ENCODE measurements around the gene ALDH4A1. TPM values are rescaled to one million over a fixed set of nuclear protein-coding genes. Genes with fewer than 3 reads are reported as not detected.

Gene ALDH4A1
- total and polyA plus RNA-seq, 10 of the 15 experiments (the other 5 are each of a cell fraction or from before 2014, with no cell fraction given): 0.06 to 25.5 (median 13.0) TPM

GRCh38 chr1:18922319-18922726 is 20.0 kb upstream of the ALDH4A1 start:
- ChIA-PET POLR2A (no interaction called here), CTCF (interaction anchor here (0.8 to 7.1 kb wide), 5 partner anchors 9 to 183 kb away, joined by 3 to 64 read pairs (median 5); no protein-coding TSS in a partner anchor), SMC1A (ENCODE audit: uncharacterized antibody, unreplicated experiment) (interaction anchor here (1.0 to 1.7 kb wide), 2 partner anchors 28 to 159 kb away, joined by 3 read pairs; no protein-coding TSS in a partner anchor), RAD21 (ENCODE audit: unreplicated experiment) (no interaction called here)
- 85% methylated on average over 8 of the region's 8 CpGs for WGBS (ENCODE audit: insufficient coverage, insufficient replicate concordance, low lambda C conversion rate, missing lambda C conversion rate)
- Histone ChIP-seq H3K27me3 (replicated peaks in 1 of 2; ENCODE audit: control insufficient read depth in 2 of 2, insufficient read depth in 2 of 2, low read length in 1 of 2) (no peaks in the 10 kb centered on the region), H3K27ac (ENCODE audit: control insufficient read depth, insufficient read depth) (no peak overlapping the region), H3K79me2 (ENCODE audit: control insufficient read depth, insufficient read depth, low read length) (peaks cover 7% of the 10 kb centered on the region), H3K4me2 (ENCODE audit: control insufficient read depth, insufficient read depth) (no peak overlapping the region), H4K20me1 (ENCODE audit: control insufficient read depth, insufficient read depth) (peaks cover 3% of the 10 kb centered on the region; the same call in 1 of the 2 replicates), H3K9me3 (replicated peaks; ENCODE audit: control insufficient read depth, insufficient read depth, low read length) (no peaks in the 10 kb centered on the region), H3K4me1 (ENCODE audit: control insufficient read depth, insufficient read depth, low read length) (peaks cover 26% of the 10 kb centered on the region), H2AFZ (ENCODE audit: control insufficient read depth, low read depth, low read length) (no peak overlapping the region), H3K9ac (ENCODE audit: control insufficient read depth, insufficient read depth, low read length) (no peak overlapping the region), H3K36me3 (ENCODE audit: control insufficient read depth in 2 of 2, insufficient read depth in 2 of 2, low read length in 1 of 2) (peaks cover 0 to 9% of the 10 kb centered on the region in 2 experiments; a peak in 3 of 4 replicates), H3K4me3 (no peak overlapping the region)
- in situ Hi-C loops (cut with MboI) (no loop called here), intact Hi-C loops (cut with micrococcal nuclease; ENCODE audit: unreplicated experiment) (no loop called here)
- no peak for TF ChIP-seq NFYA (IDR thresholded peaks at IDR 0.05; ENCODE audit: borderline replicate concordance, low read depth, low read length)
- no peak for TF ChIP-seq LARP7 (IDR thresholded peaks at IDR 0.05)
- no peak for TF ChIP-seq SIX5 (IDR thresholded peaks at IDR 0.05; ENCODE audit: low read depth, low read length, severe bottlenecking)
- TF ChIP-seq, protein P1, sequence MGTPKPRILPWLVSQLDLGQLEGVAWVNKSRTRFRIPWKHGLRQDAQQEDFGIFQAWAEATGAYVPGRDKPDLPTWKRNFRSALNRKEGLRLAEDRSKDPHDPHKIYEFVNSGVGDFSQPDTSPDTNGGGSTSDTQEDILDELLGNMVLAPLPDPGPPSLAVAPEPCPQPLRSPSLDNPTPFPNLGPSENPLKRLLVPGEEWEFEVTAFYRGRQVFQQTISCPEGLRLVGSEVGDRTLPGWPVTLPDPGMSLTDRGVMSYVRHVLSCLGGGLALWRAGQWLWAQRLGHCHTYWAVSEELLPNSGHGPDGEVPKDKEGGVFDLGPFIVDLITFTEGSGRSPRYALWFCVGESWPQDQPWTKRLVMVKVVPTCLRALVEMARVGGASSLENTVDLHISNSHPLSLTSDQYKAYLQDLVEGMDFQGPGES (IDR thresholded peaks at IDR 0.05): no peak
- no peak for TF ChIP-seq BMI1 (IDR thresholded peaks at IDR 0.05; ENCODE audit: borderline replicate concordance)
- TF ChIP-seq ELK1 (IDR thresholded peaks at IDR 0.05; ENCODE audit: low read depth, low read length): no peak
- ATAC-seq (no peak), DNase-seq (ENCODE audit: low read depth, low spot score) (no peak), FAIRE-seq (no peak)
- no TSS peak for BruUV-seq (replicated peaks)
